T47D (cell line): ENCODE data around the gene NUP188.

Experiments
- DNase-seq, 2 experiments: peaks; one replicate each; pipeline versions ENCODE4 v3.0.0 to v3.0.0-alpha.2; 2011 to 2012; ENCODE audit warnings: low read depth in 1 of 2, low spot score in 1 of 2
- JUND ChIP-seq: IDR thresholded peaks from 2 replicates; pipeline ENCODE4 v1.6.1; 2012; ENCODE audit warnings: low read depth
- in situ Hi-C: cut with HindIII; loops from 2 replicates; pipeline ENCODE4 v1.10.0; 2016; ENCODE audit warnings: low sequenced_read_pairs, low pct_unique_long_range_greater_than_20kb

The NUP188 gene, protein sequence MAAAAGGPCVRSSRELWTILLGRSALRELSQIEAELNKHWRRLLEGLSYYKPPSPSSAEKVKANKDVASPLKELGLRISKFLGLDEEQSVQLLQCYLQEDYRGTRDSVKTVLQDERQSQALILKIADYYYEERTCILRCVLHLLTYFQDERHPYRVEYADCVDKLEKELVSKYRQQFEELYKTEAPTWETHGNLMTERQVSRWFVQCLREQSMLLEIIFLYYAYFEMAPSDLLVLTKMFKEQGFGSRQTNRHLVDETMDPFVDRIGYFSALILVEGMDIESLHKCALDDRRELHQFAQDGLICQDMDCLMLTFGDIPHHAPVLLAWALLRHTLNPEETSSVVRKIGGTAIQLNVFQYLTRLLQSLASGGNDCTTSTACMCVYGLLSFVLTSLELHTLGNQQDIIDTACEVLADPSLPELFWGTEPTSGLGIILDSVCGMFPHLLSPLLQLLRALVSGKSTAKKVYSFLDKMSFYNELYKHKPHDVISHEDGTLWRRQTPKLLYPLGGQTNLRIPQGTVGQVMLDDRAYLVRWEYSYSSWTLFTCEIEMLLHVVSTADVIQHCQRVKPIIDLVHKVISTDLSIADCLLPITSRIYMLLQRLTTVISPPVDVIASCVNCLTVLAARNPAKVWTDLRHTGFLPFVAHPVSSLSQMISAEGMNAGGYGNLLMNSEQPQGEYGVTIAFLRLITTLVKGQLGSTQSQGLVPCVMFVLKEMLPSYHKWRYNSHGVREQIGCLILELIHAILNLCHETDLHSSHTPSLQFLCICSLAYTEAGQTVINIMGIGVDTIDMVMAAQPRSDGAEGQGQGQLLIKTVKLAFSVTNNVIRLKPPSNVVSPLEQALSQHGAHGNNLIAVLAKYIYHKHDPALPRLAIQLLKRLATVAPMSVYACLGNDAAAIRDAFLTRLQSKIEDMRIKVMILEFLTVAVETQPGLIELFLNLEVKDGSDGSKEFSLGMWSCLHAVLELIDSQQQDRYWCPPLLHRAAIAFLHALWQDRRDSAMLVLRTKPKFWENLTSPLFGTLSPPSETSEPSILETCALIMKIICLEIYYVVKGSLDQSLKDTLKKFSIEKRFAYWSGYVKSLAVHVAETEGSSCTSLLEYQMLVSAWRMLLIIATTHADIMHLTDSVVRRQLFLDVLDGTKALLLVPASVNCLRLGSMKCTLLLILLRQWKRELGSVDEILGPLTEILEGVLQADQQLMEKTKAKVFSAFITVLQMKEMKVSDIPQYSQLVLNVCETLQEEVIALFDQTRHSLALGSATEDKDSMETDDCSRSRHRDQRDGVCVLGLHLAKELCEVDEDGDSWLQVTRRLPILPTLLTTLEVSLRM (N-terminal part only)

DNA sequence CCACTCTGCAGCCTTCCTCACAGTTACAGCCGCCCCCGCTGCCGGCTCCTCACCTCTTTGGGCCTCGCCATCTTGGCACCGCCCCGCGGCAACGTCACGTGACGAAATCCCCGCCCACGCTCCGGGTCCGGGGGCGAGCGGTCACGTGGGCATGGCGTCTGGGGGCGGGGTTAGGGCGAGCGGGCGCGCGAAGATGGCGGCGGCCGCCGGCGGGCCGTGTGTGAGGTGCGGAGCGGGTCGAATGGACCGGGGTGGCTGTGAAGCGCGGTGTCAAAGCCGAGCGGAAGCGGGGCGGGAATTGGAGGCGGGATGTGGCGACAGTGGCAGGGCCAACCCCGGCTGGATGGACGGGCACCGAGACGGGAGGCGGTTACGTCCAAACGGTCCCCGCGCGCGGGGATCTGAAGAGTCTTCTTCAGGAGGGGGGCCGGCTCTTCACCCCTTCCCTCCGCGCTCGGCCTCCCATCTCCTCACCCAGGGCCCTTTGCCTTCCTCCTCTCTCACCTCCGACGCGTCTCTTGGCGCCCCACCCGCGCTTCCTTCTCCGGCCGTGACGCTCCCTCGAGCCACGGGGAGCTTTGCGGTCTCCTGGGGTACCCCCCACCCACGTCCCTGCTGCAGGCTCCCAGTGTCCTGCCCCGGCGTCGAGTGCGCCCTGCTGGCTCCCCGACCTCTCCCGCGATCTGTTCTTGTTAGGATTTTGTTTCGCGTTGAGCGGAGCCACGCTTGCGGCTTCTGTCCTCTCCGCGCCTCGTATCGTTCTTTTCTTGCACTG lies at the start of gene NUP188, which contains the start of gene DOLK:
TSS of gene NUP188 (plus strand) at position 173 of the 775 bp plus-strand sequence. CDS start at position 194, 21 bp downstream.
TSS of gene DOLK (minus strand) at position 77 of the 775 bp plus-strand sequence. CDS start 300 bp downstream, outside the sequence.
- in situ Hi-C loops, result no loop called here
- peak; percentile 96 to 99 for DNase-seq

DNA sequence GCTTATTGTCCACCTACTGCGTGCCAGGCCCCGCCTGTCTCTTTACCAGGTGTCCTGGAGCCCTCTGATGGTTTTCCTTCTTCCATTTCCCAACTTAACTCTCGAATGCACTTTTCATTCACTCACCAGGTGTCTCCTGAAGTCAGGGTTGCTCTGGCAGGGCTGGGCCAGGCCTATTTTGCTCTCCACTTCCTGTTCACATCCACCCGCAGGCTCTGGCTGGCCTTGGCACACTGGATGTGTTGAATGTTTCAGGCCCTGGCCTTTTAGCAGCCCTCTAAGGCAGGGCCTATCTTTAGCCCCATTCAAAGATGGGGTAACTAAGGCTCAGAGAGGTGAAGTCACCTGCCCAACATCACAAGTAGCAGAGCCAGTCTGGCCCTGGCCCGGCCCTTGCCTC lies 49.1 kb upstream of the NUP188 start:
- in situ Hi-C loops, result no loop called here

More for the DNA sequence above, at the start of gene NUP188, which contains the start of gene DOLK:
- TF ChIP-seq JUND, result no peak

DNA sequence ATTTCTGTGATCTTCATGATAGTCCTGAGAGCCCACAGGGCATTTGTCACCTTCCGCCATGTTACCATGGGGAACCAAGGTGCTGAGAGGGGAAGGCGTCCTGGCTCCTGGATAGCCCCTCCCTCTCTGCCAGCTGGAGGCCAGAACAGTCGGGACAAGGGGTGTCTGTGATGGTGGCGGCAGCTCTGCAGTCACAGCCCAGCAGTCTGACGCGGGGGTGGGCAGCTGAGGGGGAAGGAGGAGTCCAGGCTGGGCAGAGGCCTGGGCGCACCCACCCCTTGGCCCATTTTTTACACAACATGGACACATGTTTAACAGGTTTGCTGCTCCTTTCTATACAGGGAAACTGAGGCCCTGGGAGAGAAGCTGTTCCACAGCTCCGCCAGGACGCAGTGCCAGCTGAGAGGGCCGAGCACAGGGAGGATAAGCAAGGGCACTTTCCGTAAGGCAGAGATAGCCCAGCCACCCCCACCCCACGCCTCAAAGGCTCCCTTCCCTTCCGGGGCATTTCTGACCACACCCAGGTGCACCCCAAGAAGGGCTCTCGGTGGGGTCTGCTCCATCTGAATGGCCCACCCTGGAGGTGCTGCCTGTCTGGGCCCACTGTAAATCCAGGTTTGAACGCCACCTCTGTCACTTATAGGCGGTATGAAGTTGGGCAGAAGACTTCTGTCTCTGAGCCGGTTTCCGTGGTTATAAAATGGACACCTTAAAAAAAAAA lies 48.5 kb upstream of the NUP188 start:
- DNase-seq, result no peak
- in situ Hi-C loops, result no loop called here
- TF ChIP-seq JUND, result no peak

More for the DNA sequence above, 49.1 kb upstream of the NUP188 start:
- TF ChIP-seq JUND, result no peak
- DNase-seq, result no peak

DNA sequence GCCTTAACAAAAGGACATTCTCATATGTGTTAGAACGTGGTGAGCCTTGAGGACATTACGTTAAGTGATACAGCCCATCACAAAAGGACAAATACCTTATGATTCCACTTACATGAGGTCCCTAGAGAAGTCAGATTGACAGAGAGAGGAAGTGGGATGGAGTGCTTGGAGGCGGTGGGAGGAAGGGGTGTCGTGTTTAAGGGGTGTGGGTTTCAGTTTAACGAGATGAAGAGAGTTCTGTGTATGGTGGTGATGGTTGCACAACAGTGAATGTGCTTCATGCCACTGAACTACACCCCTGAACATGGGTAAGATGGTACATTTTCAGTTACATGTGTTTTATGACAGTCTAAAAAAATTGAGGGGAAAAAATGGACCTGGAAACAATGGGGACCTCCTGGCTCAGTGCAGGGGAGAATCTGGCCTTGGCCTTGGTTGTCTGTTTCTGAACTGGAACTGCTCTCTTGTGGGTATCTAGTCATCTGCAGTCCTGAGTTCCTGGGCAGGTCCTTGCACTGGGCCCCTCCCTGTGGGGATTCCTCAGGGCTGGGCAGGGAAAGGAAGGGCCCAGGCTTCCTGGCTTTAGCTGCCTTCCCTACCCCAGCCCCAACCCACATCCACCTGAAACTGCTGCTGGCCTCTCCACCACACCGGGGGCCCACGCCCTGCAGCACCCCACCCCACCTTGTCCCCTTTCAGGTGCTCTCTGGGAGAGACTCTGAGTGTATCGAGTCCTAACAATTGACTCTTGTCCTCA lies 47.8 kb upstream of the NUP188 start:
- TF ChIP-seq JUND, result no peak
- no peak for DNase-seq
- in situ Hi-C loops, result no loop called here

DNA sequence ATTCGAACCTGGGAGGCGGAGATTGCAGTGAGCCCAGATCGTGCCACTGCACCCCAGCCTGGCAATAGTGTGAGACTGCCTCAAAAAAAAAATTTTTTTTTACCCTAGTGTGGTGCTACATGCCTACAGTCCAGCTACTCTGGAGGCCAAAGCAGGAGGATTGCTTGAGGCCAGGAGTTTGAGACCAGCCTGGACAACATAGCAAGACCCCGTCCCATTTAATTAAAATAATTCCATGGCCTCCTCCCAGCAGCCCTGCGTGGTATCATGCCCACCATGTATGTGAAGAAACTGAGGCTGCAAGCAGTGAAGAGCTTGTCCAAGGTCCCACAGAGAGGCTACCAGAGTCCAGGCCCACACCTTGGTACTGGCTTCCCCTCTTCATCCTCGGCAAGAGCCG lies 46.1 kb upstream of the NUP188 start:
- no peak for DNase-seq
- TF ChIP-seq JUND, result no peak
- in situ Hi-C loops, result no loop called here

DNA sequence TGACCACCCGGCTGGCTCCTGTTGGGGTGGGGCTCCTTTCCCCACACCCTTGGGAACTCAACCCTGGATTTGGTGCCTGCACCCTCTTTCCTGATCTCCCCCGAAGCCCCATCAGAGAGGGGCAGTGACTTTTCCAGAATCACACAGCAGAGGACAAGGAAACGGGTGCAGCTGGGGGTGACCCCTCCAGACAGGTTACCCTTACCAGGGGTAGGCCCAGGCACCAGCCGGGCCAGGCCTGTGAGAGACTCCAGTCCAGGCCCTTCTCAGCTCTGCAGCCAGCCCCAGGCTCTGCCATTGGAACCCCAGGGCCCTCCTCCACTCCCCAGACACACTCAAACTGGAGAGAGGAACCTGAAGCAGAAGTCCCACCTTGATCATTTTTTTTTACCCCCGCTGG lies 45.7 kb upstream of the NUP188 start:
- in situ Hi-C loops, result no loop called here
- DNase-seq, result no peak
- no peak for TF ChIP-seq JUND

DNA sequence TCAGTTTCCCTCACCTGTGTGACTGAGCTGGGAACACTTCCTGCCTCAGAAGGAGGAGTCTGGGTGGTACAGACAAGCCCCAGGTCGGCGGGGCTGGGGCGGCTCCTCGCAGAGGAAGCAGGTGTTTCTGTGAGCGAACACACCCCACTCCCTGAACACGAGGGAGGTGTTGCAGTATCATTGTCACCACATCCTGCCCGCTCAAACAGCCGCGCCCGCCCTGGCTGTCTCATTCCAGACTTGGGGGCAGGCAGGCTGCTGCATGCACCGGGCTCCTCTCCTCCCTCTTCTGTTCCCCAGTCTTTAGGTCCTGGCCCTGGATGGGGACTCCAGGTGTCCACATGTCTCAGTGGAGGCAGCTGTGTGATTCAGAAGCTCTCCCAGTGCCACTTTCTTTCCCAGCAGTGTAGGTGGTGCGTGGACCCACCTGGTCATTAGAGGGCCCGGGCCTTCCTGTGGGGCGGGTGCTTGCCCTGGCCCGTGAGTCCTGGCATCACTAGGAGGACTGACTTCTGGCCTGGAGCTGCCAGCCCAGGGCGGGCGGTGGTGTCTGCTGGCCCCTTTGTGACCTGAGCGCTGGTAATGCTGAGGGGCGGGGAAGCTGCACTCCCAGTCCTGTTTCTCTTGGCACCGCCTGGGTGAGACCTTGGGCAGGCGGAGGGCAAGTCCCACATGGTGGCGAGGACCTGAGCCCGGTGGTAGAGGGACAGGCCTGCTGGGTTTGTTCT lies 45.0 kb upstream of the NUP188 start:
- DNase-seq, result no peak
- TF ChIP-seq JUND, result no peak
- in situ Hi-C loops, result no loop called here

DNA sequence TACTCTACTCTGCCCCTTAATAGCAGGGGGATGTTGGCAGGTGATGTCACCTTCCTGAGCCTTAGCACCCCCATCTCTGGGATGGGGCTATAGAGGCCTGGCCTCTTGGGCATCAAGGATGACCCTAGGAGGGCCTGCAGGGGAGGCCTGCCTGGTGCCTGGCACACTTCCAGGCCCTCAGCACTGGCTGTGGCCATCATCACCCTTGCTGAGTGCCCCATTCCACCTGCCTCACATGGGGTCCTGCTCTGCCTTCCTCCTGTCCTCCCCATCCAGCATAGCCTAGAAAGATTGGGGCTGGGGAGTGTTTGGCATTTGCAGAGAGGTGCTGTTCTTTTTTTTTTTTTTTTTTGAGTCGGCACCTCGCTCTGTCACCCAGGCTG lies 44.4 kb upstream of the NUP188 start:
- no peak for TF ChIP-seq JUND
- DNase-seq, result no peak
- in situ Hi-C loops, result no loop called here

DNA sequence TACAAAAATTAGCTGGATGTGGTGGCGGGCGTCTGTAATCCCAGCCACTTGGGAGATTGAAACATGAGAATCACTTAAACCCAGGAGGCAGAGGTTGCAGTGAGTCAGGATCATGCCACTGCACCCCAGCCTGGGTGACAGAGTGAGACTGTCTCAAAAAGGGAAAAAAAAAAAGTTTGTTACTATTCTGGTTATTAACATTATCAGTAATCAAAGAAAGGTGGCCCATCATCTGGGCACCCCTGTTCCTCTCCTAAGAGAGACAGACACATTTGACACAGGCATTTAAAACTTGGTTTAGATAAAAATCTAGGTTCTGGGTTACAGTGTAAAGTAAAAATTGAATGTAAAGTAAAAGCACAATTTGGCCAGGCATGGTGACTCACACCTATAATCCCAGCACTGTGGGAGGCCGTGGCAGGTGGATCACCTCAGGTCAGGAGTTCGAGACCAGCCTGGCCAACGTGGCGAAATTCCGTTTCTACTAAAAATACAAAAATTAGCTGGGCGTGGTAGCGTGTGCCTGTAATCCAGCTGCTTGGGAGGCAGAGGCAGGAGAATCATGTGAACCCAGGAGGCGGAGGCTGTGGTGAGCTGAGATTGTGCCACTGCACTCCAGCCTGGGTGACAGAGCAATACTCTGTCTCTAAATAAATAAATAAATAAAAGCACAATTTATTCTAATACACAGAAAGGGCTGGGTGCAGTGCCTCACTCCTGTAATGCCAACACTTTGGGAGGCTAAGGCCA lies 43.5 kb upstream of the NUP188 start:
- in situ Hi-C loops, result no loop called here
- TF ChIP-seq JUND, result no peak
- no peak for DNase-seq

DNA sequence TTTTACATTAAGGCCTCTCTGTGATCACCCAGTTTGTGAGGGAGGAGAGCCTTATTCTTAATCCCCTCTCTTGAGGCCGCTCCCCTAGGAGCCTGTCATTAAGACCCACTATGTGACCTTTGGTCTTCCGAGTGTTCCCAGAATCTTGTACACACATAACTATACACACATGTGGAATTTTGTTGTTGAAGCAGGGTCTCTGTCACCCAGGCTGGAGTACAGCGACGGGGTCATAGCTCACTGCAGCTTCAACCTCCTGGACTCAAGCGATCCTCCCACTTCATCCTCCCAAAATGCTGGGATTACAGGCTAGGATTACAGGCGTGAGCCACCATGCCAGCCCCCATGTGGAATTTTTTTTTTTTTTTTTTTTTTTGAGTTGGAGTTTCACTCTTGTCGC lies 41.5 kb upstream of the NUP188 start:
- no peak for DNase-seq
- TF ChIP-seq JUND, result no peak
- in situ Hi-C loops, result no loop called here
